Amniotic epithelial cell (primary cell): Measurements from ENCODE around the gene ZSCAN9.

ENCODE experiments used
- DNase-seq: peaks from one replicate; pipeline ENCODE4 v3.0.0-alpha.2; 2010; ENCODE audit warnings: low read depth

The ZSCAN9 gene

DNA sequence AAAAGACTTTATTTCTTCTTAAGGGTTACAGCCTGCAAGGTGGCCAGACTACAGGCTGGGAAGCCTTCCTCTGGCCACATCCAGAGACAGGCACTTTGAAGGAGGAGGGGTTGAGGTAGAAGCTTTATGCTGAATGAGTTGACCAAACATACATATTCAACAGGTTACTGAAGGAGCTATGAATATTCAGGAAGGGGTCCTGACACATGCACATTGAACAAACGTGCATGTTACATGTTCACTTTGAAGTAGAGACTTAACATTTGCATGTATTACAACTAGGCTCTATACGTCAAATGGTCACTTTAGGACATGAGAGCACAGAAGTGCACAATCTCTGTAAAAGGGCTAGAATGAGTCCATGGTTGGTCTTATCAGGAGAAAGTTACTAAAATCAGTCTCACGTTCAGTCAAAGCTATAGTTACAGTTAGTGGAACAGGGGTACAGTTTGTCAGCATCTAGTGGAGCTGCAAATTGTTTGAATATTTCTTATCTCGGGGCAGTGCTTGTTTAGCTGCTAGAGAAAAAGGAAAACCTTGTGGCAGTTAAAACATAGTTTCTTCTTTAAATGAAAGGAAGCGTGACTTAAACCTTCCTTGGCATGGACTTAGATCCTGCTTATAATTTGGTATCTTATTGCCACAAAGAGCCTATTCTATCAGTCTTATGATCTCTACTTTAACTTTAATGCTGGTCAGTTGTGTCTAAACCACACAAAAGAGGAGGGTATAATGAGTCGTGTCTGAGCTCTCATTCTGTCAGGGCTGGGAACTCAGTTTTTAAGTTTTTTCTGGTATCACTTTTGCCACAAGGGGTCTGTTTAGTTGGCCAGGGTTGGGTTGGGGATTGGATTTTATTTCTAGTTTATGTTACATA is 4.6 kb upstream of the ZSCAN9 start:
- DNase-seq: no peak

DNA sequence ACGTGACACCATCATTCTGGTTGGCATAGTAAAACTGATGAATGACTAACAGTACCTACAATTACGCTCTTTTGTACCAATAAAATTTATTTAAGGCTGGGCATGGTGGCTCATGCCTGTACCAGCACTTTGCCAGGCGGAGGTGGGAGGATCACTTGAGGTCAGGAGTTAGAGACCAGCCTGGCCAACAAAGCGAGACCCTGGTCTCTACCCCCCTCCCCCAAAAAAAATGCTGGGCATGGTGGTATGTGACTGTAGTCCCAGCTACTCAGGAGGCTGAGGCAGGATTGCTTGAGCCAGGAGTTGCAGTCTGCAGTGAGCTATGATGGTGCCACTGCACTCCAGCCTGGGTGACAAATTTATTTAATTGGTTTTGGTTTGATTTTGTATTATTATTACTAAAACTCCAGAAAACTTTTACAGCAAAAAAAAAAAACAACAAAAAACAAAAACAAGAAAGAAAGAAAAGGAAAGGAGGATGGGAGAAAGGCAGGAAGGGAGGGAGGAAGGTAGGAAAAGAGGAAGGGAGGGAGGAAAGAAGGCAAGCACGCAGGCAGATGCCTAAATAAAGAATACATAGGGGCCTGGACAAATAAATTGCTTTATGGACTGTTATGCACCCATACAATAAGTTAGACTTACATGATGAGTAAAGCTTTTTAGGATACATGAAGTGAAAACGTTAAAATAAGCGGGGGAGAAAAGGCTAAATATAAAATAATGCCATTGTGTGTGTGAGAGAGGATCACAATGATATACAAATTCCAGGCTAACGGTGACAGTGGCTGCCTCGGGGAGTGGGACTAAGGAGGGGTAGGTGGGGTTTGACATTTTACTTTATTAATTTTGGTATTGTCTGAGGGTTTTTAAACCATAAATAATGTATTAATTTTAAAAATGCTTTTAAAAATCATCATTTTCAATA is 682 bp upstream of the ZSCAN9 start:
- no peak for DNase-seq

- no peak for DNase-seq
Observed at GRCh38 chr6:28226460-28226859, 1.4 kb downstream of the ZSCAN9 start.

GRCh38 chr6:28232785-28233184 is 7.7 kb downstream of the ZSCAN9 start:
- DNase-seq: no peak

GRCh38 chr6:28235912-28236452 is 10.9 kb downstream of the ZSCAN9 start:
- no peak for DNase-seq

- DNase-seq: no peak
Observed at GRCh38 chr6:28239636-28240035, 14.6 kb downstream of the ZSCAN9 start.

GRCh38 chr6:28240471-28240870 is 15.4 kb downstream of the ZSCAN9 start:
- peak; percentile 68 for DNase-seq

DNA sequence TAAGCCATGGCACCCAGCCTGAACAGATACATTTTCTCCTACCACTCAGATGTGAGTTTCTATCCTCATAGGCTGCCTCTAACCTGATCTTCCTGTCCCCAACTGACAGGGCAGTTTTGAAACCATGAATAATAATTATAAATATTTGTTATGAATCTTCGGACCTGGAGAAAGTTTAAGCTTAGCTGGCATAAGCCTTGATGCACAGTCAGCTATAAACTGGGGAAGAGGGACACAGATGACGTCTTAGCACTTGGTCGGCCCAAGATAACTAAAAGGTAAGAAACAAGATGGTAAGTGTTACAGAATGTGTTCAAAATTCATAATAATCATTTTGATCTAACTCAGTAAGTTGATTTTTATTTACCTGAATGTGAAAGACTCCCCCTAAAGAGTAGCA is 18.9 kb downstream of the ZSCAN9 start:
- no peak for DNase-seq

- no peak for DNase-seq
Observed at GRCh38 chr6:28245206-28245941, 20.3 kb downstream of the ZSCAN9 start.

GRCh38 chr6:28248916-28249315 is 23.8 kb downstream of the ZSCAN9 start:
- no peak for DNase-seq

GRCh38 chr6:28250747-28251146 is 25.7 kb downstream of the ZSCAN9 start:
- DNase-seq: no peak

GRCh38 chr6:28251661-28252008 is 26.6 kb downstream of the ZSCAN9 start:
- no peak for DNase-seq

GRCh38 chr6:28252009-28252975 is 27.2 kb downstream of the ZSCAN9 start, which contains the start of gene ZKSCAN4:
ZKSCAN4 (minus strand) TSS chr6:28252269; CDS start chr6:28251980, 289 bp downstream.
- peak; percentile 94 for DNase-seq

GRCh38 chr6:28254121-28254519 is 29.0 kb downstream of the ZSCAN9 start:
- no peak for DNase-seq

GRCh38 chr6:28257042-28257441 is 32.0 kb downstream of the ZSCAN9 start:
- DNase-seq: no peak

DNA sequence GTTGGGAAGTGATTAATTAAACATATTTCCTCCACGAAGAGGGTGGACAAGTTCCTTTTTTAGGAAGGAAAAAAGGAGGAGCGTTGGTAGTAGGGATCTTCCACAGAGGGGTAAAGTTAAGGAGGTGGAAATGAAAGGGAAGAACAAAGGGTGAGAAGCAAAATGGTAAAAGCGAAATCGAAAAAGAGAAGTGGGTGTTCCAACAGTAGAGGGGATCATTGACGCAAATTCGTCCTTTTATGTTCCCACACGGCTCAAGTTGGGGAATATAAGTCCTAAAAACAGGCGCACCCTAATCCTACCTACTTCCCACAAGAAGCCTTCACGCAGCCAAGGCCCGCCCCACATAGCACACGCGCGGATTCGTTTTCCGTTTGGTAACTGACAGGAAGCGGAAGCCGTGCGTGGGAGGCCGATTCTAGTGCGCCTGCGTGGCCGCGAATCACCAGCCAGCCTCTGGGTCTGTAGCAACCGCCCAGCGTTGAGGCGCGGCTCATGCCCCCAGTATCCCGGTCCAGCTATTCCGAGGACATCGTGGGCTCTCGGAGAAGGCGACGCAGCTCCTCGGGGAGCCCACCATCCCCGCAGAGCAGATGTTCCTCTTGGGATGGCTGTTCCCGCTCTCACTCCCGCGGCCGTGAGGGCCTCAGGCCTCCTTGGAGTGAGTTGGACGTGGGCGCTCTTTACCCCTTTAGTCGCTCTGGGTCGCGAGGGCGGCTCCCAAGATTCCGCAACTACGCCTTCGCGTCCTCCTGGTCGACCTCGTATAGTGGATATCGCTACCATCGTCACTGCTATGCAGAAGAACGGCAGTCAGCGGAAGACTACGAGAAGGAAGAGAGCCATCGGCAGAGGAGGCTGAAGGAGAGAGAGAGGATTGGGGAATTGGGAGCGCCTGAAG is 34.1 kb downstream of the ZSCAN9 start, which contains the start of gene NKAPL:
Gene NKAPL, plus strand, starts transcription at position 421 of the 901 bp plus-strand sequence. Its CDS starts 75 bp downstream, at position 496.
- peak; percentile 80 for DNase-seq

- DNase-seq: no peak
Observed at GRCh38 chr6:28263922-28264321, 38.8 kb downstream of the ZSCAN9 start.

DNA sequence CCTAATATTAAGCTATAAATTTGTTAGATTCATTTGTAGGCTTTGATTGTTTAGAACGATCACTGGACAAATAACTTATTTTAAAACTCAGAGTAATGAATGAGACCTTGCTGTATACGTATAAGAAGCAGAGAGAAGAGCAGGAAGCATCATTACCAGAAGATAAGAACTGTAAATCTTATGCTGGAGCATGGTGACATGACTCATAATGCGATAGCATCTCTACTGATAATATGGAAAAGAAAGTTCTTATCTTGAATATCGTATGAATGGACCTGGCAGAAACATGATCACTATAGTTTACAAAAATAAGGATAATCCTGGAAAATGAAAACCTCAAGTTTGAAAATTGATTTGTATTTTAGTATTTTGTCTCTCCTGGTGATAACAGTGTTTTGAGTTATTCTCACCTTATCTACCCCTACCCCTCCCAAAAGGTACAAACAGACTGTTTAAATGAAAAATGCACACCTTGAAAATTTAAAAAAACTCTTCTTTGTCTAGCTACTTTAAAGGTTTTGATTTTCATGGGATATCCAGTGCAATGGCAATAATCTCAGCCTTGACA is 39.8 kb downstream of the ZSCAN9 start:
- peak; percentile 32 for DNase-seq

GRCh38 chr6:28266563-28266961 is 41.5 kb downstream of the ZSCAN9 start:
- no peak for DNase-seq
